Astrocyte (in vitro differentiated cells and primary cell): ENCODE results near the gene EIF2B5. TPM values are rescaled to one million over a fixed set of nuclear protein-coding genes. Genes with fewer than 3 reads are reported as not detected.

ENCODE experiments used
- DNase-seq: peaks from one replicate; pipeline ENCODE4 v3.0.0-alpha.2; 2010; ENCODE audit warnings: low read depth
- FAIRE-seq: peaks from 2 replicates; lab custom pipeline; 2011; peaks lifted over from hg19 to GRCh38; lab: Jason Lieb, UNC
- H2AFZ ChIP-seq: 2 replicates; pipeline ENCODE4 v1.6.0; 2012; ENCODE audit warnings: low read depth, low read length, inconsistent platforms
- H3K27ac ChIP-seq: 2 replicates; pipeline ENCODE4 v1.5.1; 2011; ENCODE audit warnings: low read depth, low read length, inconsistent platforms
- H3K27me3 ChIP-seq: 2 replicates; pipeline ENCODE4 v1.6.0; 2011; ENCODE audit warnings: low read length, inconsistent platforms; ENCODE audit not compliant: insufficient read depth
- H3K36me3 ChIP-seq: 2 replicates; pipeline ENCODE4 v1.5.1; 2011; ENCODE audit warnings: low read length, inconsistent platforms; ENCODE audit not compliant: insufficient read depth
- H3K4me1 ChIP-seq: 2 replicates; pipeline ENCODE4 v1.5.1; 2011; ENCODE audit warnings: low read length, inconsistent platforms; ENCODE audit not compliant: insufficient read depth
- H3K4me2 ChIP-seq: 2 replicates; pipeline ENCODE4 v1.6.0; 2012; ENCODE audit warnings: low read length, inconsistent platforms
- H3K4me3 ChIP-seq: 2 replicates; pipeline ENCODE4 v1.5.1; 2011; ENCODE audit warnings: low read depth, mild to moderate bottlenecking, low read length, inconsistent platforms; ENCODE audit not compliant: insufficient read depth
- H3K79me2 ChIP-seq: 2 replicates; pipeline ENCODE4 v1.6.0; 2012; ENCODE audit warnings: mild to moderate bottlenecking, low read length, inconsistent platforms; ENCODE audit not compliant: insufficient read depth
- H3K9ac ChIP-seq: 2 replicates; pipeline ENCODE4 v1.6.0; 2012; ENCODE audit warnings: mild to moderate bottlenecking, low read length, inconsistent platforms
- H3K9me3 ChIP-seq: 2 replicates; pipeline ENCODE4 v1.5.1; 2012; ENCODE audit warnings: low read depth, mild to moderate bottlenecking, low read length, inconsistent platforms; ENCODE audit not compliant: insufficient read depth
- H4K20me1 ChIP-seq: 2 replicates; pipeline ENCODE4 v1.6.0; 2012; ENCODE audit warnings: low read length, inconsistent platforms; ENCODE audit not compliant: insufficient read depth
- H3K27ac Mint-ChIP-seq: one replicate; pipeline ENCODE4 v1.8.0; 2021; ENCODE audit warnings: mild to moderate bottlenecking, mixed read lengths; ENCODE audit not compliant: unreplicated experiment
- H3K27me3 Mint-ChIP-seq: one replicate; pipeline ENCODE4 v1.8.0; 2021; ENCODE audit warnings: low read depth, mixed read lengths; ENCODE audit not compliant: unreplicated experiment
- H3K36me3 Mint-ChIP-seq: one replicate; pipeline ENCODE4 v1.8.0; 2021; ENCODE audit warnings: low read depth, mixed read lengths; ENCODE audit not compliant: unreplicated experiment
- H3K4me1 Mint-ChIP-seq: one replicate; pipeline ENCODE4 v1.8.0; 2021; ENCODE audit warnings: low read depth, mixed read lengths; ENCODE audit not compliant: unreplicated experiment
- H3K4me3 Mint-ChIP-seq: one replicate; pipeline ENCODE4 v1.8.0; 2021; ENCODE audit warnings: mild to moderate bottlenecking, moderate library complexity, mixed read lengths; ENCODE audit not compliant: unreplicated experiment
- H3K9me3 Mint-ChIP-seq: one replicate; pipeline ENCODE4 v1.8.0; 2021; ENCODE audit warnings: mild to moderate bottlenecking, mixed read lengths; ENCODE audit not compliant: unreplicated experiment
- CTCF ChIP-seq: IDR thresholded peaks from 2 replicates; pipeline ENCODE4 v1.5.1; 2011; ENCODE audit warnings: low read depth, mild to moderate bottlenecking, inconsistent platforms, low read length, moderate library complexity; ENCODE audit not compliant: insufficient read depth
- EZH2 ChIP-seq: IDR thresholded peaks from 2 replicates; pipeline ENCODE4 v1.6.1; 2012; ENCODE audit warnings: mild to moderate bottlenecking, low read length, inconsistent platforms; ENCODE audit not compliant: insufficient read depth
- total RNA-seq: library from RNA; stranded (reverse); gene quantifications from 2 replicates; pipeline ENCODE4 v1.2.1, GENCODE V29; 2021

EIF2B5 gene
- total RNA-seq, 1 donor from 2014 or later = 22.6 TPM

- TF ChIP-seq EZH2 = no peak
- TF ChIP-seq CTCF = no peak
- no peak for DNase-seq
- H4K20me1 ChIP-seq = peaks cover 80% of the 10 kb centered on the region
- H3K4me2 ChIP-seq = no peak overlapping the region
- Mint-ChIP-seq H3K27ac (no peak overlapping the region), H3K4me1 (peaks cover 18% of the 10 kb centered on the region), H3K4me3 (no peak overlapping the region), H3K9me3 (no peaks in the 10 kb centered on the region), H3K27me3 (no peaks in the 10 kb centered on the region), H3K36me3 (peaks cover 37% of the 10 kb centered on the region)
- H3K9ac ChIP-seq = no peak overlapping the region
- peaks cover 35% of the 10 kb centered on the region for H3K36me3 ChIP-seq
- H3K4me1 ChIP-seq = peaks cover 30% of the 10 kb centered on the region
- no peak overlapping the region for H3K4me3 ChIP-seq
- no peak overlapping the region for H3K27ac ChIP-seq
- H3K27me3 ChIP-seq = no peaks in the 10 kb centered on the region
- H3K9me3 ChIP-seq = no peaks in the 10 kb centered on the region
- FAIRE-seq = no peak
- peaks cover 64% of the 10 kb centered on the region for H3K79me2 ChIP-seq
- no peak overlapping the region for H2AFZ ChIP-seq
Observed at GRCh38 chr3:184165543-184165942, 30.4 kb downstream of the EIF2B5 start.

- no peaks in the 10 kb centered on the region for H3K27me3 Mint-ChIP-seq
Observed at GRCh38 chr3:184166671-184167070, 31.5 kb downstream of the EIF2B5 start.

More at GRCh38 chr3:184166671-184167070, 31.5 kb downstream of the EIF2B5 start:
- TF ChIP-seq EZH2 (no peak), CTCF (no peak)
- Histone ChIP-seq H4K20me1 (peaks cover 76% of the 10 kb centered on the region), H3K27ac (no peak overlapping the region), H3K4me3 (no peak overlapping the region), H3K9ac (no peak overlapping the region), H3K9me3 (no peaks in the 10 kb centered on the region), H3K4me1 (peaks cover 32% of the 10 kb centered on the region), H3K4me2 (no peak overlapping the region), H2AFZ (no peak overlapping the region), H3K36me3 (peaks cover 41% of the 10 kb centered on the region), H3K27me3 (no peaks in the 10 kb centered on the region), H3K79me2 (peaks cover 53% of the 10 kb centered on the region)
- Mint-ChIP-seq H3K27ac (no peak overlapping the region), H3K9me3 (no peaks in the 10 kb centered on the region), H3K4me3 (peak overlapping the region; percentile 34), H3K36me3 (peaks cover 44% of the 10 kb centered on the region), H3K4me1 (peaks cover 23% of the 10 kb centered on the region)
- FAIRE-seq (no peak), DNase-seq (no peak)
